ENCODE measurements around the gene ABR.

- TF ChIP-seq KDM1A (IDR thresholded peaks at IDR 0.05; ENCODE audit: low read depth) (no peak), JUNB (IDR thresholded peaks at IDR 0.05) (no peak), CTCF (IDR thresholded peaks at IDR 0.05) (no peak), RARB (CRISPR knock-in tag; IDR thresholded peaks at IDR 0.05) (no peak), MAX (IDR thresholded peaks at IDR 0.05) (no peak)
These were observed 171.6 kb downstream of the ABR start for GRCh38 chr17:1008008-1008761.
